Right lobe of liver (tissue), 6 donors: ENCODE measurements around the gene PLCZ1. TPM values are rescaled to one million over a fixed set of nuclear protein-coding genes. Genes with fewer than 3 reads are reported as not detected.

Source experiments
- ATAC-seq, 4 donors: fragments of 200-7000 bp; cut with Tn5 transposase; one replicate each; pipeline ENCODE4 v1.9.1; 2020; ENCODE audit warnings: mild to moderate bottlenecking in 4 of 4, moderate library complexity in 4 of 4
- DNase-seq, 3 donors: peaks; one replicate each; pipeline ENCODE4 v3.0.0-alpha.2; 2020
- H3K27ac ChIP-seq, 3 donors: fragments of 200-600 bp; one replicate each; pipeline ENCODE4 v1.8.0; 2022
- H3K27me3 ChIP-seq, 2 donors: fragments of 200-600 bp; one replicate each; pipeline ENCODE4 v1.8.0; 2022
- H3K36me3 ChIP-seq, 4 donors: fragments of 200-600 bp; sonication (generic) in 1 of 4; one replicate each; pipeline versions ENCODE4 v1.5.1 to v1.8.0; 2017 to 2022; ENCODE audit warnings: control low read depth in 1 of 4
- H3K4me1 ChIP-seq, 4 donors: fragments of 200-600 bp; sonication (generic) in 1 of 4; one replicate each; pipeline versions ENCODE4 v1.5.1 to v1.8.0; 2017 to 2022; ENCODE audit warnings: control low read depth in 1 of 4
- H3K4me3 ChIP-seq, 3 donors: fragments of 200-600 bp; one replicate each; pipeline ENCODE4 v1.8.0; 2022
- H3K9me3 ChIP-seq, 4 donors: fragments of 200-600 bp; sonication (generic) in 1 of 4; one replicate each; pipeline versions ENCODE4 v1.5.1 to v1.8.0; 2017 to 2022; ENCODE audit warnings: control low read depth in 1 of 4
- CTCF ChIP-seq, 4 donors: fragments of 200-600 bp in 3 of 4; fragments of 450-650 bp in 1 of 4; IDR thresholded peaks; one replicate each; pipeline versions ENCODE4 v1.5.1 to v1.8.0; 2016 to 2022; ENCODE audit warnings: antibody characterized with exemption in 4 of 4, mild to moderate bottlenecking in 2 of 4
- POLR2A ChIP-seq: fragments of 450-650 bp; IDR thresholded peaks from one replicate; pipeline ENCODE4 v1.6.1; 2017; ENCODE audit warnings: antibody characterized with exemption, mild to moderate bottlenecking
- WGBS: methylation state at CpG from one replicate; pipeline ENCODE4 v1.1.6; 2018; ENCODE audit warnings: low coverage, low lambda C conversion rate; ENCODE audit not compliant: insufficient coverage; ENCODE audit errors: missing lambda C conversion rate; 5-methylcytosine and 5-hydroxymethylcytosine counted together
- intact Hi-C, 2 donors: fragments of 100-400 bp; cut with DNase I; formaldehyde crosslinking; loops; one replicate each; pipeline versions ENCODE4 v1.11.2 to v1.14.1; 2022
- total RNA-seq, 6 experiments: library from RNA; depleted of rRNA in 2 of 6; stranded (reverse); fragments of >200 nt in 2 of 6; fragmentation: NEBNext Ultra II Directional in 3 of 6; extraction: Animal tissue kit (Norgen Biotek cat#: 25700) in 3 of 6; gene quantifications; one replicate each; pipeline versions ENCODE4 v1.1.0 to v1.2.4, GENCODE V29; 2016 to 2023
- donor health status: DM: no; HTN: yes; CAD: no.
- donor health status: DM: no; HTN: no; CAD: no.
- donor health status: DM: no; HTN: no; CAD: no.
- donor health status: DM: no; HTN: yes; CAD: no.
- donor health status: DM: no; HTN: yes; CAD: no.

Gene PLCZ1
- total RNA-seq, 6 experiments from 2014 or later = not detected

GRCh38 chr12:18731156-18731555, 6.7 kb downstream of the PLCZ1 start:
- TF ChIP-seq CTCF (IDR thresholded peaks at IDR 0.05) = no peak
- no peak for TF ChIP-seq POLR2A
- WGBS = 70% methylated on average over 5 of the region's 5 CpGs
- intact Hi-C loops = no loop called here
- H3K4me3 ChIP-seq = no peak overlapping the region
- no peak for ATAC-seq
- no peaks in the 10 kb centered on the region for H3K4me1 ChIP-seq
- H3K36me3 ChIP-seq = no peaks in the 10 kb centered on the region
- no peaks in the 10 kb centered on the region for H3K27me3 ChIP-seq
- no peak for DNase-seq
- H3K27ac ChIP-seq = no peak overlapping the region
- peaks cover 0 to 5% (median 0%) of the 10 kb centered on the region in 4 donors for H3K9me3 ChIP-seq

GRCh38 chr12:18723752-18724151, 14.1 kb downstream of the PLCZ1 start:
- DNase-seq (no peak), ATAC-seq (no peak)
- TF ChIP-seq CTCF (IDR thresholded peaks at IDR 0.05) (no peak), POLR2A (no peak)
- 97% methylated on average over 2 of the region's 2 CpGs for WGBS
- no peaks in the 10 kb centered on the region for H3K4me1 ChIP-seq
- no peaks in the 10 kb centered on the region for H3K9me3 ChIP-seq
- no peaks in the 10 kb centered on the region for H3K27me3 ChIP-seq
- no peak overlapping the region for H3K27ac ChIP-seq
- no peak overlapping the region for H3K4me3 ChIP-seq
- no peaks in the 10 kb centered on the region for H3K36me3 ChIP-seq
- intact Hi-C loops = no loop called here

GRCh38 chr12:18721452-18721851, 16.4 kb downstream of the PLCZ1 start:
- 93% methylated on average over 1 of the region's 1 CpG for WGBS
- no peaks in the 10 kb centered on the region for H3K27me3 ChIP-seq
- no peak overlapping the region for H3K4me3 ChIP-seq
- TF ChIP-seq POLR2A = no peak
- no peak for TF ChIP-seq CTCF (IDR thresholded peaks at IDR 0.05)
- H3K27ac ChIP-seq = no peak overlapping the region
- ATAC-seq = no peak
- no peaks in the 10 kb centered on the region for H3K36me3 ChIP-seq
- intact Hi-C loops = no loop called here
- no peak for DNase-seq
- H3K4me1 ChIP-seq = no peaks in the 10 kb centered on the region
- H3K9me3 ChIP-seq = no peaks in the 10 kb centered on the region

GRCh38 chr12:18720690-18721089, 17.1 kb downstream of the PLCZ1 start:
- intact Hi-C loops = no loop called here
- Histone ChIP-seq H3K4me1 (no peaks in the 10 kb centered on the region), H3K36me3 (no peaks in the 10 kb centered on the region), H3K4me3 (no peak overlapping the region), H3K9me3 (no peaks in the 10 kb centered on the region), H3K27me3 (no peaks in the 10 kb centered on the region), H3K27ac (no peak overlapping the region)
- no peak for DNase-seq
- no peak for TF ChIP-seq POLR2A
- TF ChIP-seq CTCF (IDR thresholded peaks at IDR 0.05) = no peak
- no peak for ATAC-seq

- WGBS = 65% methylated on average over 3 of the region's 3 CpGs
- no peaks in the 10 kb centered on the region for H3K27me3 ChIP-seq
- H3K4me1 ChIP-seq = no peaks in the 10 kb centered on the region
- H3K4me3 ChIP-seq = no peak overlapping the region
- no peak for TF ChIP-seq CTCF (IDR thresholded peaks at IDR 0.05)
- no peak for TF ChIP-seq POLR2A
- H3K27ac ChIP-seq = no peak overlapping the region
- intact Hi-C loops = no loop called here
- H3K36me3 ChIP-seq = no peaks in the 10 kb centered on the region
- no peaks in the 10 kb centered on the region for H3K9me3 ChIP-seq
- no peak for ATAC-seq
- DNase-seq = no peak
These were observed 17.8 kb downstream of the PLCZ1 start for GRCh38 chr12:18719922-18720510.
